Cardiac septum (tissue), 1 donor: Measurements from ENCODE around the gene XRRA1. TPM values are rescaled to one million over a fixed set of nuclear protein-coding genes. Genes with fewer than 3 reads are reported as not detected.
A peak's percentile ranks its signal among the peaks of the same experiment; 100 is the strongest.
"Not testable (repeated sequence)": the region's sequence is repeated elsewhere in the genome, so short reads cannot be mapped to it uniquely, and the experiment has no call there.

Experiments
- DNase-seq: peaks from one replicate; pipeline ENCODE4 v3.0.0-alpha.2; 2020; ENCODE audit warnings: low spot score
- intact Hi-C: fragments of 100-400 bp; cut with DNase I; formaldehyde crosslinking; loops from one replicate; pipeline ENCODE4 v1.14.0; 2022
- long read RNA-seq: library from polyadenylated mRNA; unstranded; transcript quantifications from one replicate; pipeline ENCODE4 v2.0.0, GENCODE V29; 2021
- total RNA-seq: library from RNA; stranded (reverse); fragmentation: NEBNext Ultra II Directional; extraction: Animal tissue kit (Norgen Biotek cat#: 25700); gene quantifications from one replicate; pipeline ENCODE4 v1.2.1, GENCODE V29; 2021
- donor health status: DM: no; HTN: no; CAD: no.

The XRRA1 gene
- total RNA-seq = 5.2 TPM
- long read RNA-seq, partial matches to known transcripts = 1 of 7 reads
- long read RNA-seq, other reads (novel, unspliced or antisense) = 6 of 7 reads

- intact Hi-C loops = no loop called here
- DNase-seq = peak; percentile 100
Observed at GRCh38 chr11:74948898-74949752, at the start of gene XRRA1, which contains the start of gene SPCS2. XRRA1 (minus strand) TSS chr11:74949091; CDS start chr11:74940878, 8,213 bp downstream. SPCS2 (plus strand) TSS chr11:74949266; CDS start chr11:74949286, 20 bp downstream.

GRCh38 chr11:74992852-74993251 lies 44.0 kb upstream of the XRRA1 start:
- no peak for DNase-seq
- intact Hi-C loops = no loop called here

GRCh38 chr11:74990941-74991340 lies 42.0 kb upstream of the XRRA1 start:
- intact Hi-C loops = no loop called here

GRCh38 chr11:74990150-74990549 lies 41.3 kb upstream of the XRRA1 start:
- intact Hi-C loops, DNase-seq: not testable (repeated sequence)

More at GRCh38 chr11:74990941-74991340, 42.0 kb upstream of the XRRA1 start:
- DNase-seq = no peak

GRCh38 chr11:74989260-74989638 lies 40.4 kb upstream of the XRRA1 start:
- DNase-seq = no peak
- intact Hi-C loops = no loop called here

- intact Hi-C loops = no loop called here
- DNase-seq = peak; percentile 90
Observed at GRCh38 chr11:74988541-74989259, 39.8 kb upstream of the XRRA1 start, which contains the start of gene NEU3. NEU3 (plus strand) TSS chr11:74988933; CDS start chr11:74989061, 128 bp downstream.

GRCh38 chr11:74984730-74985129 lies 35.8 kb upstream of the XRRA1 start:
- no peak for DNase-seq
- intact Hi-C loops = no loop called here

- intact Hi-C loops = no loop called here
- DNase-seq = no peak
Observed at GRCh38 chr11:74984070-74984469, 35.2 kb upstream of the XRRA1 start.

GRCh38 chr11:74981888-74982287 lies 33.0 kb upstream of the XRRA1 start:
- DNase-seq = no peak
- intact Hi-C loops = no loop called here

- intact Hi-C loops = no loop called here
- DNase-seq = no peak
Observed at GRCh38 chr11:74980634-74981033, 31.7 kb upstream of the XRRA1 start.

- intact Hi-C loops = no loop called here
- DNase-seq = no peak
Observed at GRCh38 chr11:74978041-74978440, 29.1 kb upstream of the XRRA1 start.

GRCh38 chr11:74971424-74971823 lies 22.5 kb upstream of the XRRA1 start:
- DNase-seq = no peak
- intact Hi-C loops = no loop called here

- no peak for DNase-seq
- intact Hi-C loops = no loop called here
Observed at GRCh38 chr11:74970852-74971395, 22.0 kb upstream of the XRRA1 start.

GRCh38 chr11:74966651-74967050 lies 17.8 kb upstream of the XRRA1 start:
- DNase-seq = no peak
- intact Hi-C loops = no loop called here

GRCh38 chr11:74960128-74960527 lies 11.2 kb upstream of the XRRA1 start:
- DNase-seq, intact Hi-C loops: not testable (repeated sequence)

- intact Hi-C loops = no loop called here
- DNase-seq = no peak
Observed at GRCh38 chr11:74957937-74958629, 9.2 kb upstream of the XRRA1 start.

GRCh38 chr11:74956397-74957015 lies 7.6 kb upstream of the XRRA1 start:
- DNase-seq = no peak
- intact Hi-C loops = no loop called here

- no peak for DNase-seq
- intact Hi-C loops = no loop called here
Observed at GRCh38 chr11:74954199-74954598, 5.3 kb upstream of the XRRA1 start.

GRCh38 chr11:74953451-74953850 lies 4.6 kb upstream of the XRRA1 start:
- intact Hi-C loops = no loop called here
- no peak for DNase-seq
